ENCODE results near the gene TCF25. TPM values are rescaled to one million over a fixed set of nuclear protein-coding genes. Genes with fewer than 3 reads are reported as not detected.

TCF25 gene
- total RNA-seq, 3 donors from 2014 or later: 179 to 217 (median 212) TPM

GRCh38 chr16:89957216-89957785 lies 83.9 kb downstream of the TCF25 start:
- ATAC-seq (no peak), DNase-seq (no peak)
- peaks cover 2% of the 10 kb centered on the region for H3K4me1 ChIP-seq (ENCODE audit: low read depth)
- intact Hi-C loops (cut with DNase I, micrococcal nuclease): no loop called here
- no peaks in the 10 kb centered on the region for H3K36me3 ChIP-seq (ENCODE audit: low read depth)
- TF ChIP-seq CTCF (IDR thresholded peaks at IDR 0.05): no peak
- no peaks in the 10 kb centered on the region for H3K9me3 ChIP-seq
- no peak overlapping the region for H3K4me3 ChIP-seq

- Histone ChIP-seq H3K4me3 (no peak overlapping the region), H3K9me3 (no peaks in the 10 kb centered on the region), H3K4me1 (ENCODE audit: low read depth) (no peaks in the 10 kb centered on the region), H3K36me3 (ENCODE audit: low read depth) (no peaks in the 10 kb centered on the region)
- DNase-seq (peak in 2 of 3 donors; percentile 28 to 50), ATAC-seq (peak; percentile 60)
- no peak for TF ChIP-seq CTCF (IDR thresholded peaks at IDR 0.05)
- intact Hi-C loops (cut with DNase I, micrococcal nuclease): no loop called here
Measured at GRCh38 chr16:89958068-89958467, 84.7 kb downstream of the TCF25 start.

GRCh38 chr16:89958596-89958995 lies 85.2 kb downstream of the TCF25 start:
- no peaks in the 10 kb centered on the region for H3K4me1 ChIP-seq (ENCODE audit: low read depth)
- no peak for ATAC-seq
- no peaks in the 10 kb centered on the region for H3K36me3 ChIP-seq (ENCODE audit: low read depth)

GRCh38 chr16:89960966-89961365 lies 87.6 kb downstream of the TCF25 start:
- ATAC-seq: no peak
- Histone ChIP-seq H3K4me3 (no peak overlapping the region), H3K36me3 (ENCODE audit: low read depth) (no peaks in the 10 kb centered on the region), H3K4me1 (ENCODE audit: low read depth) (no peaks in the 10 kb centered on the region), H3K9me3 (no peaks in the 10 kb centered on the region)
- DNase-seq: no peak
- no peak for TF ChIP-seq CTCF (IDR thresholded peaks at IDR 0.05)
- intact Hi-C loops (cut with DNase I, micrococcal nuclease): no loop called here

More at GRCh38 chr16:89958596-89958995, 85.2 kb downstream of the TCF25 start:
- H3K4me3 ChIP-seq: no peak overlapping the region
- no peak for DNase-seq
- no peaks in the 10 kb centered on the region for H3K9me3 ChIP-seq
- intact Hi-C loops (cut with DNase I, micrococcal nuclease): no loop called here
- no peak for TF ChIP-seq CTCF (IDR thresholded peaks at IDR 0.05)

Other genes with a start within 250 kb of the TCF25 start
- gene CHMP1A, start 215.9 kb upstream of the TCF25 start, total RNA-seq: 100 to 1,000 TPM; 104 to 163 (median 108) TPM
- gene SPATA33, start 215.8 kb upstream of the TCF25 start, total RNA-seq: 10 to 100 TPM in 2 of 3 donors, 1 to 10 TPM in 1; 8.0 to 11.0 (median 10.7) TPM
- 100 to 1,000 TPM in 1 of 3 donors, 10 to 100 TPM in 2; 90.8 to 163 (median 94.5) TPM for gene CDK10, start 186.9 kb upstream of the TCF25 start, total RNA-seq
- 10 to 100 TPM; 12.5 to 21.7 (median 14.4) TPM for gene SPATA2L, start 171.9 kb upstream of the TCF25 start, total RNA-seq
- gene VPS9D1, start 152.7 kb upstream of the TCF25 start, total RNA-seq: 10 to 100 TPM; 15.3 to 20.6 (median 16.4) TPM
- 10 to 100 TPM; 30.5 to 50.4 (median 31.6) TPM for gene ZNF276, start 152.1 kb upstream of the TCF25 start, total RNA-seq
- 10 to 100 TPM; 13.1 to 27.7 (median 16.3) TPM for gene FANCA, start 56.9 kb upstream of the TCF25 start, total RNA-seq
- 100 to 1,000 TPM in 1 of 3 donors, 10 to 100 TPM in 2; 52.5 to 118 (median 84.2) TPM for gene SPIRE2, start 45.1 kb upstream of the TCF25 start, total RNA-seq
- 1 to 10 TPM; 4.1 to 4.8 (median 4.3) TPM for gene MC1R, start 45.3 kb downstream of the TCF25 start, total RNA-seq
- gene TUBB3, start 49.8 kb downstream of the TCF25 start, total RNA-seq: 10 to 100 TPM in 1 of 3 donors, 1 to 10 TPM in 2; 1.8 to 26.8 (median 7.5) TPM
- gene DEF8, start 75.2 kb downstream of the TCF25 start, total RNA-seq: 10 to 100 TPM; 25.2 to 45.4 (median 31.9) TPM
- 1 to 10 TPM; 1.7 to 3.0 (median 2.0) TPM for gene DBNDD1, start 145.9 kb downstream of the TCF25 start, total RNA-seq
- gene PRDM7, start 203.7 kb downstream of the TCF25 start, total RNA-seq: not detected